ENCODE measurements around the gene NBPF1. TPM values are rescaled to one million over a fixed set of nuclear protein-coding genes. Genes with fewer than 3 reads are reported as not detected.
"Not testable (repeated sequence)": the region's sequence is repeated elsewhere in the genome, so short reads cannot be mapped to it uniquely, and the experiment has no call there.

Gene NBPF1
- total RNA-seq, 1 donor from 2014 or later: 38.7 TPM

DNA sequence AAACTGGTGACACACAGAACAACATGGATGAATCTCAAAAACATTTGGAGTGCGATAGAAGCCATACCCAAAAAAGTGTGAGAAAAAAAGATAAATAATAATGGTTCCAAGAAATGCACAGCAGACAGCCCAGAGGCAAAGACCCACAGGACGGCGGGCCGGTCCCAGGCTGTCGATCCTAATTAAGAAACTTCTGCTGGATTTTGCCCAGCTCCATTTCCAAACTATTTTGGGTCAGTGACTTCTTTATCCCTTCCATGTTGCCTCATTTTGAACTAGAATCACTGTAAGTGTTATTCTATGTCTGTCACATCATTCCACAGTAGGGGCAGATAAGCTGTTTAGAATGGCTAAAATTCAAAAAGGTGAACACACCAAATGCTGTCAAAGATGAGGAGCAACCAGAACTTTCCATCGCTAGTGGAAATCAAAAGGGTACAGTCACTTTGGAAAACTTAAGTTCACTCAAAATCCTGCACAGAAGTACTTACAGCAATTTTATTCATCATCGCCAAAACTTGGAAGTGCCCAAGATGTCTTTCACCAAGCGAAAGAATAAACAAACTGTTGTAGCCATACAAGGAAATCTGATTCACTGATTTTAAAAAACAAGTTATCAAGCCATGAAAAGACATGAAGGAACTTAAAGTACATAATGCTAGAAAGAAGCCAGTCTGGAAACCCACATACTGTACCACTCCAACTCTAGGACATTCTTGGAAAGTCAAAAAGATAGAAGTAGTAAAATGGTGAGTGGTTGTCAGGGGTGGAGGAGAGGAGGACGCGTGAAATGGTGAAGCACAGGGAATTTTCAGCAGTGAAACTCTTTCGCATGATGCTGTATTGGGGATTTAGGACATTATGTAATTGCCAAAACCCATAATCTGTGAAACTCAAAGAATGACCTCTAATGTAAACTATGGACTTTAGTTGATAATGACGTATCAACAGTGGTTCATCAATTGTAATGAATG, 7.5 kb downstream of the NBPF1 start:
- TF ChIP-seq, protein P1, sequence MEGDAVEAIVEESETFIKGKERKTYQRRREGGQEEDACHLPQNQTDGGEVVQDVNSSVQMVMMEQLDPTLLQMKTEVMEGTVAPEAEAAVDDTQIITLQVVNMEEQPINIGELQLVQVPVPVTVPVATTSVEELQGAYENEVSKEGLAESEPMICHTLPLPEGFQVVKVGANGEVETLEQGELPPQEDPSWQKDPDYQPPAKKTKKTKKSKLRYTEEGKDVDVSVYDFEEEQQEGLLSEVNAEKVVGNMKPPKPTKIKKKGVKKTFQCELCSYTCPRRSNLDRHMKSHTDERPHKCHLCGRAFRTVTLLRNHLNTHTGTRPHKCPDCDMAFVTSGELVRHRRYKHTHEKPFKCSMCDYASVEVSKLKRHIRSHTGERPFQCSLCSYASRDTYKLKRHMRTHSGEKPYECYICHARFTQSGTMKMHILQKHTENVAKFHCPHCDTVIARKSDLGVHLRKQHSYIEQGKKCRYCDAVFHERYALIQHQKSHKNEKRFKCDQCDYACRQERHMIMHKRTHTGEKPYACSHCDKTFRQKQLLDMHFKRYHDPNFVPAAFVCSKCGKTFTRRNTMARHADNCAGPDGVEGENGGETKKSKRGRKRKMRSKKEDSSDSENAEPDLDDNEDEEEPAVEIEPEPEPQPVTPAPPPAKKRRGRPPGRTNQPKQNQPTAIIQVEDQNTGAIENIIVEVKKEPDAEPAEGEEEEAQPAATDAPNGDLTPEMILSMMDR (IDR thresholded peaks at IDR 0.05; ENCODE audit: insufficient read depth, low read length, severe bottlenecking): no peak
- H3K27me3 ChIP-seq (ENCODE audit: control insufficient read depth, insufficient read depth, low read length): no peaks in the 10 kb centered on the region
- H3K36me3 ChIP-seq (ENCODE audit: control insufficient read depth, insufficient read depth, low read length): peaks cover 4% of the 10 kb centered on the region
- no peak for DNase-seq (ENCODE audit: low read depth)
- FAIRE-seq: no peak
- no peak overlapping the region for H3K4me3 ChIP-seq (ENCODE audit: low read depth, low read length)

DNA sequence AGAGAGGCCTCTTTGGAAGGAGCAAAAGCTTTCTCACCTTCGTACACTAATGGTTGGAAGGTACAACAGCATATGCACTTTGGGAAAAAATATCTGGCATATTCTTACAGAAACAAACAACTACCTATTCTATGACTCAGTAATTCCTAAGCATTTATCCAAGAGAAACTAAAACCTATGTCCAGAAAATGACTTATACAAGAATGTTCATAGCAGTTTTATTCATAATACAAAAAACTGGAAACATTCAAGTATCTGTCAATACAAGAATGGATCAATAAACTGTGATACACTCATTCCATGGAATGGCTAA, 8.2 kb downstream of the NBPF1 start:
- no peak overlapping the region for H3K4me3 ChIP-seq (ENCODE audit: low read depth, low read length)
- no peaks in the 10 kb centered on the region for H3K27me3 ChIP-seq (ENCODE audit: control insufficient read depth, insufficient read depth, low read length)
- DNase-seq (ENCODE audit: low read depth) (no peak), FAIRE-seq (no peak)
- H3K36me3 ChIP-seq (ENCODE audit: control insufficient read depth, insufficient read depth, low read length): peaks cover 4% of the 10 kb centered on the region
- TF ChIP-seq, protein P1 (IDR thresholded peaks at IDR 0.05; ENCODE audit: insufficient read depth, low read length, severe bottlenecking): no peak

DNA sequence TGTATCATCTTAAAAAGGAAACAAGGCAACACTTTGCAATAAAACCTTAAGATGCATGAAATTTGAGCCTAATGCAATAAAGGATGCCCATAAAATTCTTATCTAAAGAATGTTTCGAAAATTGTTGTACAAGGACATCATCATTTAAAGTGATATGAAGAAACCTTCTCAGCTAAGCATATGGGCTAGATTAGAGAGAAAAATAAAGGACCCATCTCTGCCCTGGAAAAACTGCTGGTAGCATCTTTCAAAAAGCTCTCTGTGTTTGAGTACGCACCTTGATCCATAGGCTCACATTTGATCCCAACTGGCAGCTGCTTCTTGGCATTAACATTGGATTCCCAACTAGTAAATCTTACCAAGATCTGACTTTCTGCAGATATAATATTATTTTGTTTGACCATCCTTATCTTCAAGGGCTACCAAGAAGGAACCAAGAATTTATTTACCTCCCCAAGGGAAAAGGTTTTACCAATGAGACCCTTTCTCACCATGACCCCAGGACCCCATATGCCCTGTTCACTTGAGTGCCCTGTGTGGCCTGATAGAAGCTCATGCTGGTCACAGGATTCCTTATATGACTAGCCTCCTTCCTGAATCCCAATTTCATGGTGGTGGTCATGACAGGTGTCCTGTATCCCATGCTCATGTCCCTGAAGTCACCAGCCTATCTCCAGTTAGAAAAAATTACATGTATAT, 8.7 kb downstream of the NBPF1 start:
- H3K4me3 ChIP-seq (ENCODE audit: low read depth, low read length); DNase-seq (ENCODE audit: low read depth); FAIRE-seq; H3K27me3 ChIP-seq (ENCODE audit: control insufficient read depth, insufficient read depth, low read length); H3K36me3 ChIP-seq (ENCODE audit: control insufficient read depth, insufficient read depth, low read length): not testable (repeated sequence)

DNA sequence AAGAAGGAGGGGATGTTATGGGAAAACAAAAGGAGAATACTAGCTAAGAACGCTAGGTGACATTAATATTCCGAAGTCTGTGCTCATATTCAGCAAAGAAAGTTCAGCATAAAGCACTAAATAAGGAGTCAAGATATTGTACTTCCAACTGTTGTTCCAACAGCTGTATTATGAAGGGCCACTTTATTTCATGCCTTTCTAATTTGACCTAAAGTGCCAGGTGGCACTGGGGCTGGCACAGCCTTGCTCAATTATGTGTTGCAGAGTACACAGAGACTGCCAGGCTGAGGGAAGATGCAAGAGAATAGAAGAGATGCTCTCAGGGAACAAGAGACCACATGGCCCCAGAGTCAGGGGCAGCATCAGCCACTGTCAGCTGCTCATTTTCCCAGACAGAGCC, 9.7 kb downstream of the NBPF1 start:
- not testable (repeated sequence) for FAIRE-seq; H3K27me3 ChIP-seq (ENCODE audit: control insufficient read depth, insufficient read depth, low read length); H3K36me3 ChIP-seq (ENCODE audit: control insufficient read depth, insufficient read depth, low read length); H3K4me3 ChIP-seq (ENCODE audit: low read depth, low read length); DNase-seq (ENCODE audit: low read depth)

DNA sequence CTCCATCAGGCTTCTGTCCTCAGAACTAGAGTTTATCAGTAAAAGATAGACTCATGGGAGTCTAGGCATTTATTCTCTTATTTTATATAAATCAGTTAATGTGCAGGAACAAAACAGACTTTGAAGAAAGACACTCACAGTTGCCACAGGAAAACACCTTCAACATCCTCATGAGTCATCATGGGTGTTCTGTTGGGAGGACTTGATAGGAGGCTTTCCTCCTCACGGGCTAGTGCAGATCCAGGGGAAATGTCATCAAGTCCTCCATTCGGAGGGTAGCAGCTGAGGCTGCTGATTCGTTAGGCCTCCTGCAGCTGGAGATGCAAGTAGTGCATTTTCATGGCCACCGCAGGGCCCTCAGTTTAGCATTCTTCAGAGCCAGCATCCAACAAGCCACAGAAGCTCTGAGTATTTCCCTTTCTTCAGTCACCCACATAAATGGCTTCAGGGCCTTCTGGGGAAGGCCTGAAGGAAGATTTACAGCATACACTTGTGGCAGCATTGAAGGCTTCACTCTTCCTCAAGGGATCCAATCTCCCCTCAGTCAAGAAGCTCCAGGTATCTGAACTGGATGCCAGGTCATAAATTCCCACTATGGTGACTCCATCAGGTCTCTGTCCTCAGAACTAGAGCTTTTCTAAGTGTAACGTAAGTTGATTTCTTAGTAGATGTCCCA, 10.9 kb downstream of the NBPF1 start:
- not testable (repeated sequence) for H3K27me3 ChIP-seq (ENCODE audit: control insufficient read depth, insufficient read depth, low read length); H3K4me3 ChIP-seq (ENCODE audit: low read depth, low read length); H3K36me3 ChIP-seq (ENCODE audit: control insufficient read depth, insufficient read depth, low read length); DNase-seq (ENCODE audit: low read depth)
- peak; percentile 50 for FAIRE-seq

DNA sequence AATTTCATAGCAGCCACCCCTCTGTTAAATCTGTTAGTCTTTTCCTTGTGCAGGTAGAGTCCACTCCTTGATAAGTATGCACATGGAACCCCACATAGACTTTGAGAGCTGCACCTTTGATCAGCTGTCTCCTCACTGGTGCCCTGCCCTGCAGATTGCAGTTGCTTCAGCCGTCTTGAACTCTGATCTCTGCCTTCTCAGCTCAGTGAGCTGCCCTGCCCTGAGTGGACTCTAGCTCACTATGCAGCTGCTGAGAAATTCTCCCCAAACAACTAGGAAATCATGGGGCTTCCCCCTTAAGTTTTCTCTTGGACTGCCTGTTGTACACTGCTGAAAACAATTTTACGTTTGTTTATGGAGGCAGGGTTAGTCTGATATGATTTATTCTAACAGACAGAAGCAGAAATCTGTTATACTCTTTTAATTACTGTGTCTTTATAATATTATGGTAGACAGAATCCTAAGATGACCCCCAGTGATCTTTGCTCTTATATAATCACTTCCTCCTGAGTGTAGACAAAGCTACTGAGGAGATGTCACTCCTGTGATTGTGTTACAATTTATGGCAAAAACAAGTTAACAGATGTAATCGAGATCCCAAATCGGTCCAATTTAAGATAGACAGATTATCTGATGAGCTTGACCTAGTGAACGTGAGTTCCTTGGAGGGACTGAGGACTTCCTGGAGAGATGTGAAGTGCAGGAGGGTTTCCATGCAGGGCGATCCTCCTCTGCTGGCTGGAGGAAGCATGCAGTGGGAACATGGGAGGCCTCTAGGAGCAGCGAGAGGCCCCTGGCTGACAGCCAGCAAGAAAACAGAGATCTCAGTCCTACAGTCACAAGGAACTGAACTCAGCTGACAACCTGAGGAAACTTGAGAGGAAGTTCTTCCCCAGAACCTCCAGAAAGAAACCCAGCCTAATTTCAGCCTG, 12.2 kb downstream of the NBPF1 start:
- not testable (repeated sequence) for DNase-seq (ENCODE audit: low read depth); H3K27me3 ChIP-seq (ENCODE audit: control insufficient read depth, insufficient read depth, low read length); FAIRE-seq; H3K36me3 ChIP-seq (ENCODE audit: control insufficient read depth, insufficient read depth, low read length); H3K4me3 ChIP-seq (ENCODE audit: low read depth, low read length)

DNA sequence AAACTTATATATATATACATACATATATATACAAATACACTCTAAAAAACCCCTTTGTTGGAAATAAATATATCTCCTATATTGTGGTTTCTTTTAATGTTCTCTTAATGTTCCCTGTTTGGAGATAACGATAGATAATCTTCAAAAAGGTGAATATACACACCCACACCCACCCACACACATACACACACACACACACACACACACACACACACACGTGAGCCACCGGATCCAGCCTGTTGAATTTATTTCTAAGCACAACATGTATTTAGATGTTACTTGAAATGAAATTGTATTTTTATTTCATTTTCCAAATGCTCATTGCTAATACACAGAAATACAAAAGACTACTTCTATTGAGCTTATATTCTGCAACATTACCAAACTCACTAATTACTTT, 14.0 kb downstream of the NBPF1 start:
- H3K4me3 ChIP-seq (ENCODE audit: low read depth, low read length); H3K36me3 ChIP-seq (ENCODE audit: control insufficient read depth, insufficient read depth, low read length); DNase-seq (ENCODE audit: low read depth); H3K27me3 ChIP-seq (ENCODE audit: control insufficient read depth, insufficient read depth, low read length); FAIRE-seq: not testable (repeated sequence)

DNA sequence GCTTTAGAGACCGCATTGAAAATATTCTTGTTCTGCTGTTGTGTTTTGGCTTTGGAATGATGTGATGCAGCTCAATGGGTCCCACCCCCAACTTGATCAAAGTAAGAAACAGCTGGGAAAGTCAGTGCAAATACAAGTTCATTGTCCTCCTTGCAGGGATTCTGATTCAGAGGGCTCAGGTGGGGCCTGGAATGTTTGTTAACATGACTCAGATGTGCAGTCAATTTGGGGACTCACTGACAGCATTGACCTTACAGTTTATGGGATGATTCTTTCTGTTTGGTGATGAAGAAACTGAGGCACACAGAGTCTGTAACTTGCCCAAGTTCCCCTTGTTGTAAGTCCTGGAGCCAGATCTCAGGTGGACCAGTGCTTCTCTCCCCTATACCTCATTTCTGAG, 18.1 kb downstream of the NBPF1 start:
- not testable (repeated sequence) for H3K36me3 ChIP-seq (ENCODE audit: control insufficient read depth, insufficient read depth, low read length); DNase-seq (ENCODE audit: low read depth); H3K27me3 ChIP-seq (ENCODE audit: control insufficient read depth, insufficient read depth, low read length); H3K4me3 ChIP-seq (ENCODE audit: low read depth, low read length)
- FAIRE-seq: peak; percentile 52

DNA sequence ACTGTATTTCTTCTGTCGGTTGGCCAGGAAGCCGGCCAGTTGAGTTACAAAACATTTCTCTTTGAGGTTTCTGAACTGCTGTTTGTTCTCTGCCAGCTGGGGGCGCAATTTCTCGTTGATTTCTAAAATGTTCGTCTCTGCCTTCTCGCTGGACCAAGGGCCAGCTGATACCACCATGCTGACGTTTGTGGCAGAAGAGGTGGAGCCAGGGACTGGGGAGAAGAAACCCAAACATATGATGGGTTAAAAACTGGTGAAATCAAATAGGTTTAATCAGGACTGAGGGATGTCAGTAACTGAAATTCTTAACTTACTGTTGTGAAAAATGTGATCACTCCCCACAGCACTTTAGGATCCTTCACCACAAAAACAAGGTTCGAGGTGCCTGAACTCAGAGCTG, 21.5 kb downstream of the NBPF1 start:
- not testable (repeated sequence) for H3K27me3 ChIP-seq (ENCODE audit: control insufficient read depth, insufficient read depth, low read length); FAIRE-seq; DNase-seq (ENCODE audit: low read depth)

DNA sequence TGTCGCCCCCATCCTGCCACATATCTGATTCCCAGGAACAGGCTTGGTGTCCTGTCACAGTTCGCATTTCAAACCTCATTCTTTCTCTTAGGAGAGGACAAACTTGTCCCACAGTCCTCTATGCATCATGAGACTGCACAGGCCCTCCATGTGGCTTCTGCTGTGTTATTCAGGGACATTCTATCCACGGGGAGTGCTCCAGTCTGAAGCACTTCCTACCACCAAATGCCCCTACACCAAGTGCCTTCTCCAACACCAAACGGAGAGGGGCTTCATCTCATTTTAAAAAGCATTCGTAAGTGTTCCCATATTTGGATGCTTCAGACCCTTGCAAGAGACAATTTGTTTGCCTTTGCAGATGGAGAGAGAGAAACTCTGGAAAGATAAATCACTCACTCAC, 25.3 kb downstream of the NBPF1 start:
- H3K4me3 ChIP-seq (ENCODE audit: low read depth, low read length); FAIRE-seq; H3K27me3 ChIP-seq (ENCODE audit: control insufficient read depth, insufficient read depth, low read length); DNase-seq (ENCODE audit: low read depth); H3K36me3 ChIP-seq (ENCODE audit: control insufficient read depth, insufficient read depth, low read length): not testable (repeated sequence)

More for the DNA sequence above, 21.5 kb downstream of the NBPF1 start:
- H3K4me3 ChIP-seq (ENCODE audit: low read depth, low read length); H3K36me3 ChIP-seq (ENCODE audit: control insufficient read depth, insufficient read depth, low read length): not testable (repeated sequence)

DNA sequence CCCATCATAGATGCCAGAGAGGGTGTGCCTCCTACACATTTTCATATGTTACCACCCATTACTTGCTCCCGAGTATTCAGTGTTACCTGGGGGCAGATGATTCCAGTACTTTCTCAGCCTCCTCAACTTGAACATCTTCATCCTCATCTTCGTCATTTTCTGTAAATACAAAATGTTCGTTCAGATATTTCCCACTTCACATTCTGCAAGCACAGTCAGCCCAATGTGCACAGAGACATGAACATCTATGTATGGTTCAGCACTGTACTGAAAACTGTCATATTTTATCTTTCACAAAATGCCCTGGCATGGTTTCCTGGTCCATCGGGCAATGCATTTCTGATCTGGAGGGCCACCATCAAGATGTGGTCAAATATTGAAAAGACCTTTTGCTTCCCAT, 25.7 kb downstream of the NBPF1 start:
- not testable (repeated sequence) for DNase-seq (ENCODE audit: low read depth); H3K27me3 ChIP-seq (ENCODE audit: control insufficient read depth, insufficient read depth, low read length); H3K36me3 ChIP-seq (ENCODE audit: control insufficient read depth, insufficient read depth, low read length); FAIRE-seq; H3K4me3 ChIP-seq (ENCODE audit: low read depth, low read length)

Data from bronchial epithelial cell (primary cell).